ENCODE data around the gene PACRGL.

PACRGL gene

GRCh38 chr4:20696815-20697214 lies 3.4 kb upstream of the PACRGL start:
- TF ChIP-seq CTCF (IDR thresholded peaks at IDR 0.05; ENCODE audit: low read depth, low read length) = no peak
- TF ChIP-seq EZH2phosphoT487 (IDR thresholded peaks at IDR 0.05; ENCODE audit: low read depth) = no peak
- H3K27ac ChIP-seq (ENCODE audit: low read length) = no peak overlapping the region
- H3K9ac ChIP-seq (ENCODE audit: low read length) = no peak overlapping the region
- H3K4me1 ChIP-seq (ENCODE audit: low read length) = peaks cover 15% of the 10 kb centered on the region
- H3K9me3 ChIP-seq (ENCODE audit: insufficient read depth, low read length) = no peaks in the 10 kb centered on the region
- H3K79me2 ChIP-seq (ENCODE audit: low read length) = peaks cover 16% of the 10 kb centered on the region
- no peaks in the 10 kb centered on the region for H3K27me3 ChIP-seq (ENCODE audit: low read depth, low read length)
- H3K4me2 ChIP-seq (ENCODE audit: low read length) = no peak overlapping the region
- H3K36me3 ChIP-seq (replicated peaks; ENCODE audit: low read depth, low read length) = no peaks in the 10 kb centered on the region
- H4K20me1 ChIP-seq (ENCODE audit: insufficient read depth, low read length) = no peaks in the 10 kb centered on the region
- H3K4me3 ChIP-seq (ENCODE audit: low read length) = no peak overlapping the region
- no peak overlapping the region for H2AFZ ChIP-seq (ENCODE audit: low read depth, low read length)

GRCh38 chr4:20698382-20698781 lies 1.9 kb upstream of the PACRGL start:
- no peaks in the 10 kb centered on the region for H3K36me3 ChIP-seq (replicated peaks; ENCODE audit: low read depth, low read length)
- H4K20me1 ChIP-seq (ENCODE audit: insufficient read depth, low read length) = no peaks in the 10 kb centered on the region
- H3K9me3 ChIP-seq (ENCODE audit: insufficient read depth, low read length) = no peaks in the 10 kb centered on the region
- H3K4me2 ChIP-seq (ENCODE audit: low read length) = no peak overlapping the region
- H3K27ac ChIP-seq (ENCODE audit: low read length) = no peak overlapping the region
- H2AFZ ChIP-seq (ENCODE audit: low read depth, low read length) = 0 out of 2 replicates have a peak overlapping the region, but pooled peaks have one; percentile 15
- TF ChIP-seq CTCF (IDR thresholded peaks at IDR 0.05; ENCODE audit: low read depth, low read length) = no peak
- no peak for TF ChIP-seq EZH2phosphoT487 (IDR thresholded peaks at IDR 0.05; ENCODE audit: low read depth)
- H3K9ac ChIP-seq (ENCODE audit: low read length) = no peak overlapping the region
- H3K4me3 ChIP-seq (ENCODE audit: low read length) = no peak overlapping the region
- peaks cover 19% of the 10 kb centered on the region for H3K4me1 ChIP-seq (ENCODE audit: low read length)
- H3K27me3 ChIP-seq (ENCODE audit: low read depth, low read length) = no peaks in the 10 kb centered on the region
- H3K79me2 ChIP-seq (ENCODE audit: low read length) = peaks cover 26% of the 10 kb centered on the region

- no peak overlapping the region for H3K4me3 ChIP-seq (ENCODE audit: low read length)
- H3K4me2 ChIP-seq (ENCODE audit: low read length) = no peak overlapping the region
- H3K79me2 ChIP-seq (ENCODE audit: low read length) = peaks cover 30% of the 10 kb centered on the region
- no peaks in the 10 kb centered on the region for H3K27me3 ChIP-seq (ENCODE audit: low read depth, low read length)
- TF ChIP-seq CTCF (IDR thresholded peaks at IDR 0.05; ENCODE audit: low read depth, low read length) = no peak
- TF ChIP-seq EZH2phosphoT487 (IDR thresholded peaks at IDR 0.05; ENCODE audit: low read depth) = no peak
- no peak overlapping the region for H3K27ac ChIP-seq (ENCODE audit: low read length)
- peaks cover 19% of the 10 kb centered on the region for H3K4me1 ChIP-seq (ENCODE audit: low read length)
- H2AFZ ChIP-seq (ENCODE audit: low read depth, low read length) = 0 out of 2 replicates have a peak overlapping the region, but pooled peaks have one; percentile 15
- H3K9ac ChIP-seq (ENCODE audit: low read length) = no peak overlapping the region
- H4K20me1 ChIP-seq (ENCODE audit: insufficient read depth, low read length) = no peaks in the 10 kb centered on the region
- H3K9me3 ChIP-seq (ENCODE audit: insufficient read depth, low read length) = no peaks in the 10 kb centered on the region
- H3K36me3 ChIP-seq (replicated peaks; ENCODE audit: low read depth, low read length) = no peaks in the 10 kb centered on the region
Observed at GRCh38 chr4:20698820-20699219, 1.4 kb upstream of the PACRGL start.

GRCh38 chr4:20711335-20711734 lies 11.1 kb downstream of the PACRGL start:
- no peak overlapping the region for H2AFZ ChIP-seq (ENCODE audit: low read depth, low read length)
- peaks cover 35% of the 10 kb centered on the region for H3K36me3 ChIP-seq (replicated peaks; ENCODE audit: low read depth, low read length)
- H3K4me3 ChIP-seq (ENCODE audit: low read length) = no peak overlapping the region
- no peaks in the 10 kb centered on the region for H4K20me1 ChIP-seq (ENCODE audit: insufficient read depth, low read length)
- no peaks in the 10 kb centered on the region for H3K79me2 ChIP-seq (ENCODE audit: low read length)
- no peak overlapping the region for H3K9ac ChIP-seq (ENCODE audit: low read length)
- H3K4me2 ChIP-seq (ENCODE audit: low read length) = no peak overlapping the region
- TF ChIP-seq CTCF (IDR thresholded peaks at IDR 0.05; ENCODE audit: low read depth, low read length) (no peak), EZH2phosphoT487 (IDR thresholded peaks at IDR 0.05; ENCODE audit: low read depth) (no peak)
- H3K27me3 ChIP-seq (ENCODE audit: low read depth, low read length) = no peaks in the 10 kb centered on the region
- no peak overlapping the region for H3K27ac ChIP-seq (ENCODE audit: low read length)
- no peaks in the 10 kb centered on the region for H3K9me3 ChIP-seq (ENCODE audit: insufficient read depth, low read length)
- H3K4me1 ChIP-seq (ENCODE audit: low read length) = no peaks in the 10 kb centered on the region

Measured in OCI-LY3 (cell line).